Loucy (cell line): ENCODE data around the gene CFAP20DC.
"Not testable (repeated sequence)": the region's sequence is repeated elsewhere in the genome, so short reads cannot be mapped to it uniquely, and the experiment has no call there.

Experiments
- H2AFZ ChIP-seq: fragments of 200-600 bp; sonication (generic); 2 replicates; pipeline ENCODE4 v1.6.0; 2016; ENCODE audit warnings: antibody characterized with exemption, mild to moderate bottlenecking, low read length, moderate library complexity
- H3F3A ChIP-seq: fragments of 200-600 bp; 2 replicates; pipeline ENCODE4 v1.6.0; 2016; ENCODE audit warnings: antibody characterized with exemption, low read depth, mild to moderate bottlenecking
- H3K27me3 ChIP-seq: fragments of 200-600 bp; sonication (generic); 2 replicates; pipeline ENCODE4 v1.6.1; 2014; ENCODE audit warnings: low read length, mild to moderate bottlenecking; ENCODE audit not compliant: insufficient read depth, poor library complexity, severe bottlenecking
- H3K36me3 ChIP-seq: fragments of 200-600 bp; sonication (generic); 2 replicates; pipeline ENCODE4 v1.6.1; 2016; ENCODE audit warnings: low read length; ENCODE audit not compliant: insufficient read depth
- H3K4me1 ChIP-seq: fragments of 200-600 bp; sonication (generic); 2 replicates; pipeline ENCODE4 v1.5.1; 2014; ENCODE audit warnings: low read length, mild to moderate bottlenecking; ENCODE audit not compliant: insufficient read depth, poor library complexity, severe bottlenecking
- H3K4me2 ChIP-seq: fragments of 200-600 bp; sonication (generic); 2 replicates; pipeline ENCODE4 v1.6.0; 2014; ENCODE audit warnings: antibody characterized with exemption, low read length, low read depth, mild to moderate bottlenecking; ENCODE audit not compliant: poor library complexity, severe bottlenecking
- H3K4me3 ChIP-seq: fragments of 200-600 bp; sonication (generic); 2 replicates; pipeline ENCODE4 v1.5.1; 2014; ENCODE audit warnings: low read length, mild to moderate bottlenecking, mixed read lengths; ENCODE audit not compliant: poor library complexity, severe bottlenecking
- H3K79me2 ChIP-seq: fragments of 200-600 bp; sonication (generic); 2 replicates; pipeline ENCODE4 v1.6.1; 2014; ENCODE audit warnings: low read length; ENCODE audit not compliant: insufficient read depth
- H3K9ac ChIP-seq: fragments of 200-600 bp; sonication (generic); 2 replicates; pipeline ENCODE4 v1.6.0; 2014; ENCODE audit warnings: mild to moderate bottlenecking, low read depth, low read length, moderate library complexity; ENCODE audit not compliant: poor library complexity, severe bottlenecking
- H3K9me2 ChIP-seq: fragments of 200-600 bp; sonication (generic); replicated peaks from 2 replicates; pipeline ENCODE4 v1.6.1; 2016; ENCODE audit warnings: low read depth, low read length, mixed read lengths
- H3K9me3 ChIP-seq: fragments of 200-600 bp; sonication (generic); 2 replicates; pipeline ENCODE4 v1.6.1; 2014; ENCODE audit warnings: mild to moderate bottlenecking, antibody characterized with exemption, low read length, low read depth; ENCODE audit not compliant: insufficient read depth
- H4K20me1 ChIP-seq: fragments of 200-600 bp; sonication (generic); 2 replicates; pipeline ENCODE4 v1.6.0; 2014; ENCODE audit warnings: antibody characterized with exemption, low read length, mild to moderate bottlenecking; ENCODE audit not compliant: insufficient read depth, poor library complexity, severe bottlenecking
- EZH2phosphoT487 ChIP-seq: fragments of 200-600 bp; IDR thresholded peaks from 2 replicates; pipeline ENCODE4 v1.6.1; 2018; ENCODE audit warnings: antibody characterized with exemption, mild to moderate bottlenecking, moderate library complexity, borderline replicate concordance
- TF ChIP-seq, protein P1 (sequence below): fragments of 200-600 bp; sonication (generic); conservative IDR thresholded peaks from 2 replicates; pipeline ENCODE4 v1.5.1; 2014; ENCODE audit warnings: mild to moderate bottlenecking, antibody characterized with exemption, low read length

Gene CFAP20DC

GRCh38 chr3:58829321-58830000 lies 220.4 kb downstream of the CFAP20DC start:
- Histone ChIP-seq H3F3A (no peaks in the 10 kb centered on the region), H4K20me1 (peaks cover 2% of the 10 kb centered on the region), H3K4me2 (no peak overlapping the region), H2AFZ (no peak overlapping the region), H3K9me2 (no peaks in the 10 kb centered on the region), H3K9ac (no peak overlapping the region), H3K4me3 (no peak overlapping the region), H3K9me3 (no peaks in the 10 kb centered on the region), H3K79me2 (peaks cover 30% of the 10 kb centered on the region; the same call in 1 of the 2 replicates), H3K4me1 (peaks cover 10% of the 10 kb centered on the region), H3K27me3 (no peaks in the 10 kb centered on the region), H3K36me3 (peaks cover 37% of the 10 kb centered on the region; the same call in 1 of the 2 replicates)
- no peak for TF ChIP-seq EZH2phosphoT487
- TF ChIP-seq, protein P1, sequence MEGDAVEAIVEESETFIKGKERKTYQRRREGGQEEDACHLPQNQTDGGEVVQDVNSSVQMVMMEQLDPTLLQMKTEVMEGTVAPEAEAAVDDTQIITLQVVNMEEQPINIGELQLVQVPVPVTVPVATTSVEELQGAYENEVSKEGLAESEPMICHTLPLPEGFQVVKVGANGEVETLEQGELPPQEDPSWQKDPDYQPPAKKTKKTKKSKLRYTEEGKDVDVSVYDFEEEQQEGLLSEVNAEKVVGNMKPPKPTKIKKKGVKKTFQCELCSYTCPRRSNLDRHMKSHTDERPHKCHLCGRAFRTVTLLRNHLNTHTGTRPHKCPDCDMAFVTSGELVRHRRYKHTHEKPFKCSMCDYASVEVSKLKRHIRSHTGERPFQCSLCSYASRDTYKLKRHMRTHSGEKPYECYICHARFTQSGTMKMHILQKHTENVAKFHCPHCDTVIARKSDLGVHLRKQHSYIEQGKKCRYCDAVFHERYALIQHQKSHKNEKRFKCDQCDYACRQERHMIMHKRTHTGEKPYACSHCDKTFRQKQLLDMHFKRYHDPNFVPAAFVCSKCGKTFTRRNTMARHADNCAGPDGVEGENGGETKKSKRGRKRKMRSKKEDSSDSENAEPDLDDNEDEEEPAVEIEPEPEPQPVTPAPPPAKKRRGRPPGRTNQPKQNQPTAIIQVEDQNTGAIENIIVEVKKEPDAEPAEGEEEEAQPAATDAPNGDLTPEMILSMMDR = no peak

DNA sequence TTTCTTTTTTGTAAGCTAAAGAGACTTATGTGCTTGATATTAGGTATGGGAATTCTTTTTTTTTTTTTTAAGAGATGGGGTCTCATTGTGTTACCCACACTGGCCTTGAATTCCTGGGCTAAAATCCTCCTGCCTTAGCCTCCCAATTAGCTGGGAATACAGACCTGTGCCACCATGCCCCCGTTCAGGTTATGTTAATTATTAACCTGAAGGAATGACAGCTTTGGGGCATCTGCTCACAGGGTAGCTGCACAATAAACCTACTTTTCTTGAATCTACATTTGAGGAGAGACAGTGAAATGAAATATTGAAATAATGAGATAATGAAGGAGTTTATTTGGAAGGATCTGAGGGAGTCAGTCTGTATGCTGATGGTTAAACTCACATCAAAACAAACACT lies 225.0 kb downstream of the CFAP20DC start:
- Histone ChIP-seq H3K9me2 (no peaks in the 10 kb centered on the region), H3K4me1 (no peaks in the 10 kb centered on the region), H3F3A (no peaks in the 10 kb centered on the region), H3K27me3 (no peaks in the 10 kb centered on the region), H3K79me2 (no peaks in the 10 kb centered on the region), H3K4me3 (no peak overlapping the region), H2AFZ (no peak overlapping the region), H3K9me3 (no peaks in the 10 kb centered on the region), H3K4me2 (no peak overlapping the region), H4K20me1 (no peaks in the 10 kb centered on the region), H3K36me3 (peaks cover 24% of the 10 kb centered on the region; the same call in 1 of the 2 replicates), H3K9ac (no peak overlapping the region)
- TF ChIP-seq, protein P1 = no peak
- TF ChIP-seq EZH2phosphoT487 = no peak

- H3K9me3 ChIP-seq = no peaks in the 10 kb centered on the region
- H3K4me1 ChIP-seq = no peaks in the 10 kb centered on the region
- H3K9ac ChIP-seq = no peak overlapping the region
- H3K27me3 ChIP-seq = no peaks in the 10 kb centered on the region
- no peaks in the 10 kb centered on the region for H3K79me2 ChIP-seq
- no peak overlapping the region for H3K4me2 ChIP-seq
- H3K4me3 ChIP-seq = no peak overlapping the region
- H3K9me2 ChIP-seq = no peaks in the 10 kb centered on the region
- H4K20me1 ChIP-seq = no peaks in the 10 kb centered on the region
- H3F3A ChIP-seq = no peaks in the 10 kb centered on the region
- H2AFZ ChIP-seq = no peak overlapping the region
- H3K36me3 ChIP-seq = peaks cover 22% of the 10 kb centered on the region; the same call in 1 of the 2 replicates
- TF ChIP-seq EZH2phosphoT487 = no peak
- TF ChIP-seq, protein P1 = peak; percentile 97
Observed at GRCh38 chr3:58824285-58824684, 225.5 kb downstream of the CFAP20DC start.

GRCh38 chr3:58806551-58807244 lies 243.1 kb downstream of the CFAP20DC start:
- H3K9ac ChIP-seq, H4K20me1 ChIP-seq, H3K4me2 ChIP-seq, H3F3A ChIP-seq, H3K36me3 ChIP-seq, H2AFZ ChIP-seq, H3K9me2 ChIP-seq, H3K4me3 ChIP-seq, H3K27me3 ChIP-seq, H3K79me2 ChIP-seq, H3K9me3 ChIP-seq: not testable (repeated sequence)
- peaks cover 11% of the 10 kb centered on the region for H3K4me1 ChIP-seq
